ENCODE measurements around the gene IMPA2. TPM values are rescaled to one million over a fixed set of nuclear protein-coding genes. Genes with fewer than 3 reads are reported as not detected.
A peak's percentile ranks its signal among the peaks of the same experiment; 100 is the strongest.
"Not testable (repeated sequence)": the region's sequence is repeated elsewhere in the genome, so short reads cannot be mapped to it uniquely, and the experiment has no call there.

The IMPA2 gene
- total and polyA plus RNA-seq, 2 of the 13 experiments (the other 11 are each of a cell fraction or from before 2014, with no cell fraction given) = 37.8 to 71.8 TPM

- CTCF ChIA-PET (ENCODE audit: low intra/inter-chr PET ratio, low total read pairs); H4K20me1 ChIP-seq (ENCODE audit: insufficient read depth, low read length); in situ Hi-C loops (cut with HindIII; ENCODE audit: extremely low pct_ligation_motif_present, low pct_unique_long_range_greater_than_20kb); H3K9me3 ChIP-seq (ENCODE audit: low read length); intact Hi-C loops (cut with micrococcal nuclease; ENCODE audit: unreplicated experiment); H3K27me3 ChIP-seq (ENCODE audit: control insufficient read depth in 1 of 2, insufficient read depth in 2 of 2, low read length in 2 of 2); H3K79me2 ChIP-seq (ENCODE audit: insufficient read depth, low read length); H3K36me3 ChIP-seq (replicated peaks in 1 of 2; ENCODE audit: control insufficient read depth in 1 of 2, insufficient read depth in 2 of 2, low read length in 2 of 2); BruUV-seq (replicated peaks); TF ChIP-seq HNF4G (CRISPR knock-in tag; IDR thresholded peaks at IDR 0.05; ENCODE audit: borderline replicate concordance, low read depth); EP300 (CRISPR knock-in tag; IDR thresholded peaks at IDR 0.05; ENCODE audit: borderline replicate concordance); LCORL (IDR thresholded peaks at IDR 0.05): not testable (repeated sequence)
- POLR2A ChIA-PET = interaction anchor here (0.6 to 5.4 kb wide), 7 partner anchors 9 to 54 kb away, joined by 3 to 69 read pairs (median 5); partner anchors contain the start of gene IMPA2
- 13% methylated on average over 21 of the region's 22 CpGs for WGBS (ENCODE audit: low lambda C conversion rate)
- H2AFZ ChIP-seq (ENCODE audit: low read length) = peak overlapping the region; percentile 23
- peak overlapping the region; percentile 93 for H3K4me2 ChIP-seq (ENCODE audit: low read depth, low read length)
- peak overlapping the region; percentile 47 for H3K9ac ChIP-seq (ENCODE audit: insufficient read depth, low read depth, low read length)
- ATAC-seq (peak; percentile 70), FAIRE-seq (peak; percentile 67), DNase-seq (ENCODE audit: low spot score) (peak; percentile 79)
- H3K4me3 ChIP-seq (replicated peaks in 1 of 3; ENCODE audit: insufficient read depth in 1 of 3, low read depth in 2 of 3, low read length in 3 of 3) = peak overlapping the region; percentile 57 to 68 (median 62)
- H3K4me1 ChIP-seq (ENCODE audit: insufficient read depth, low read length) = peaks cover 30% of the 10 kb centered on the region
- peak overlapping the region; percentile 52 for H3K27ac ChIP-seq (ENCODE audit: extremely low read length, insufficient read depth, low read length)
- TF ChIP-seq TEAD3 (CRISPR knock-in tag; optimal IDR thresholded peaks at IDR 0.05; ENCODE audit: borderline replicate concordance) = peak; percentile 92
- TF ChIP-seq ZNF770 (CRISPR knock-in tag; IDR thresholded peaks at IDR 0.05) = 0 out of 2 replicates have a peak, but pooled peaks have one; percentile 11
- 0 out of 2 replicates have a peak, but pooled peaks have one; percentile 3 for TF ChIP-seq HNF4G (IDR thresholded peaks at IDR 0.05; ENCODE audit: borderline replicate concordance, low read depth, low read length)
- peak; percentile 83 for TF ChIP-seq CEBPG (CRISPR knock-in tag; IDR thresholded peaks at IDR 0.05)
- peak; percentile 33; the same call in 1 of the 2 replicates for TF ChIP-seq ARID4A (CRISPR knock-in tag; IDR thresholded peaks at IDR 0.05; ENCODE audit: borderline replicate concordance)
- 0 out of 2 replicates have a peak, but pooled peaks have one; percentile 14 for TF ChIP-seq HNF4A (CRISPR knock-in tag; IDR thresholded peaks at IDR 0.05)
- peak in 1 of 2 experiments; percentile 14; a peak in 1 of 4 replicates for TF ChIP-seq EP300 (IDR thresholded peaks at IDR 0.05; ENCODE audit: low read depth in 2 of 2, low read length in 2 of 2)
- peak; percentile 36 for TF ChIP-seq SKI (IDR thresholded peaks at IDR 0.05; ENCODE audit: partially characterized antibody)
- TF ChIP-seq CEBPB (IDR thresholded peaks at IDR 0.05; ENCODE audit: borderline replicate concordance, low read depth, low read length) = peak; percentile 85
- TF ChIP-seq ZNF644 (CRISPR knock-in tag; IDR thresholded peaks at IDR 0.05; ENCODE audit: low read depth) = peak; percentile 32; the same call in 1 of the 2 replicates
- TF ChIP-seq LCORL (CRISPR knock-in tag; IDR thresholded peaks at IDR 0.05) = 0 out of 2 replicates have a peak, but pooled peaks have one; percentile 52
- TF ChIP-seq ZNF205 (CRISPR knock-in tag; IDR thresholded peaks at IDR 0.05) = peak; percentile 53; the same call in 1 of the 2 replicates
- TF ChIP-seq ZSCAN21 (CRISPR knock-in tag; IDR thresholded peaks at IDR 0.05; ENCODE audit: borderline replicate concordance) = 0 out of 2 replicates have a peak, but pooled peaks have one; percentile 30
- peak; percentile 95 for TF ChIP-seq GZF1 (CRISPR knock-in tag; IDR thresholded peaks at IDR 0.05)
Measured at GRCh38 chr18:11945834-11946659, 35.3 kb upstream of the IMPA2 start.

All from HepG2 (cell line).